Testis (tissue), 2 donors: Measurements from ENCODE around the gene ALCAM.

Experiments
- CTCF ChIP-seq, 3 experiments: fragments of 450-650 bp in 2 of 3; fragments of 200-600 bp in 1 of 3; sonication (generic) in 1 of 3; IDR thresholded peaks; one replicate each; pipeline ENCODE4 v1.5.1; 2016 to 2019; ENCODE audit warnings: antibody characterized with exemption in 3 of 3, mild to moderate bottlenecking in 2 of 3, moderate library complexity in 1 of 3
- POLR2A ChIP-seq: fragments of 450-650 bp; IDR thresholded peaks from one replicate; pipeline ENCODE4 v1.6.1; 2017; ENCODE audit warnings: antibody characterized with exemption, mild to moderate bottlenecking, moderate library complexity

- TF ChIP-seq POLR2A (no peak), CTCF (IDR thresholded peaks at IDR 0.05) (no peak)
Measured at GRCh38 chr3:105375750-105376511, 9.2 kb downstream of the ALCAM start.
